HFFc6 (cell line): ENCODE results near the gene FRMD5. TPM values are rescaled to one million over a fixed set of nuclear protein-coding genes. Genes with fewer than 3 reads are reported as not detected.

Experiments used
- DNase-seq: peaks from one replicate; pipeline ENCODE4 v3.0.0-alpha.2; 2018
- H3K27ac Mint-ChIP-seq: 2 replicates; pipeline ENCODE4 v1.8.0; 2020; ENCODE audit warnings: mild to moderate bottlenecking, mixed read lengths
- H3K27me3 Mint-ChIP-seq: 2 replicates; pipeline ENCODE4 v1.8.0; 2021; ENCODE audit warnings: mild to moderate bottlenecking, moderate library complexity, mixed read lengths; ENCODE audit not compliant: insufficient read depth
- H3K36me3 Mint-ChIP-seq: 2 replicates; pipeline ENCODE4 v1.8.0; 2021; ENCODE audit warnings: low read depth, mixed read lengths
- H3K4me1 Mint-ChIP-seq: 2 replicates; pipeline ENCODE4 v1.8.0; 2020; ENCODE audit warnings: low read depth, mixed read lengths
- H3K4me3 Mint-ChIP-seq: 2 replicates; pipeline ENCODE4 v1.8.0; 2020; ENCODE audit warnings: mild to moderate bottlenecking, moderate library complexity, mixed read lengths
- H3K9me3 Mint-ChIP-seq: 2 replicates; pipeline ENCODE4 v1.8.0; 2020; ENCODE audit warnings: mild to moderate bottlenecking, mixed read lengths
- total RNA-seq, 6 experiments: library from RNA; stranded (reverse); fragmentation: NEBNext Ultra II Directional; extraction: Animal tissue kit (Norgen Biotek cat#: 25700); gene quantifications; 2 replicates in 1 of 6; 3 replicates in 5 of 6; pipeline ENCODE4 v1.2.3, GENCODE V29; 2021
- TF ChIP-seq, protein P1 (sequence below): fragments of 200-600 bp; sonication (generic); IDR thresholded peaks from 2 replicates; pipeline ENCODE4 v1.5.0; 2021; ENCODE audit warnings: antibody characterized with exemption, mild to moderate bottlenecking

Gene FRMD5
- total RNA-seq, 6 experiments from 2014 or later, result 0.67 to 1.1 (median 0.94) TPM

DNA sequence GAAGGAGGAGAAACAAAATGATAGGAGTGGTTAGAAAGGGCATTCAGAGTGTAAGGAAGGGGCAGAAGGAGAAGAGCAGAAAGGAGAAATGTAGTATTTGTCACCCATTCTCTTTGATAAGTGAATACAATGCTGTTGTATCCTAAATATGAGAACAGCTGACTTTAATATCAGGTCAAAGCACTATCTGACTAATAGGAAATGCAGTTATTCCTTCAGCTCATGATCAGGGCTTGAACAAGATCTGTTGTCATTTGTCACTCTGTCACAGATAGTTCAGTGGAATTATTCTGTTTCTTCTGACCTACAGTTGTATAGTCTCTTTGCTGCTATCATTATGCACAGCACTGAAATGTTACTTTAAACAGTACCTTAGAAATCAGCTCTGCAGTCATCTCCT, 149.4 kb downstream of the FRMD5 start:
- peaks cover 5% of the 10 kb centered on the region; the same call in 1 of the 2 replicates for H3K9me3 Mint-ChIP-seq
- DNase-seq, result no peak
- peaks cover 10% of the 10 kb centered on the region for H3K27me3 Mint-ChIP-seq
- no peaks in the 10 kb centered on the region for H3K4me1 Mint-ChIP-seq
- TF ChIP-seq, protein P1, sequence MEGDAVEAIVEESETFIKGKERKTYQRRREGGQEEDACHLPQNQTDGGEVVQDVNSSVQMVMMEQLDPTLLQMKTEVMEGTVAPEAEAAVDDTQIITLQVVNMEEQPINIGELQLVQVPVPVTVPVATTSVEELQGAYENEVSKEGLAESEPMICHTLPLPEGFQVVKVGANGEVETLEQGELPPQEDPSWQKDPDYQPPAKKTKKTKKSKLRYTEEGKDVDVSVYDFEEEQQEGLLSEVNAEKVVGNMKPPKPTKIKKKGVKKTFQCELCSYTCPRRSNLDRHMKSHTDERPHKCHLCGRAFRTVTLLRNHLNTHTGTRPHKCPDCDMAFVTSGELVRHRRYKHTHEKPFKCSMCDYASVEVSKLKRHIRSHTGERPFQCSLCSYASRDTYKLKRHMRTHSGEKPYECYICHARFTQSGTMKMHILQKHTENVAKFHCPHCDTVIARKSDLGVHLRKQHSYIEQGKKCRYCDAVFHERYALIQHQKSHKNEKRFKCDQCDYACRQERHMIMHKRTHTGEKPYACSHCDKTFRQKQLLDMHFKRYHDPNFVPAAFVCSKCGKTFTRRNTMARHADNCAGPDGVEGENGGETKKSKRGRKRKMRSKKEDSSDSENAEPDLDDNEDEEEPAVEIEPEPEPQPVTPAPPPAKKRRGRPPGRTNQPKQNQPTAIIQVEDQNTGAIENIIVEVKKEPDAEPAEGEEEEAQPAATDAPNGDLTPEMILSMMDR, result no peak
- no peaks in the 10 kb centered on the region; the same call in 1 of the 2 replicates for H3K36me3 Mint-ChIP-seq
- no peak overlapping the region for H3K4me3 Mint-ChIP-seq
- no peak overlapping the region for H3K27ac Mint-ChIP-seq

DNA sequence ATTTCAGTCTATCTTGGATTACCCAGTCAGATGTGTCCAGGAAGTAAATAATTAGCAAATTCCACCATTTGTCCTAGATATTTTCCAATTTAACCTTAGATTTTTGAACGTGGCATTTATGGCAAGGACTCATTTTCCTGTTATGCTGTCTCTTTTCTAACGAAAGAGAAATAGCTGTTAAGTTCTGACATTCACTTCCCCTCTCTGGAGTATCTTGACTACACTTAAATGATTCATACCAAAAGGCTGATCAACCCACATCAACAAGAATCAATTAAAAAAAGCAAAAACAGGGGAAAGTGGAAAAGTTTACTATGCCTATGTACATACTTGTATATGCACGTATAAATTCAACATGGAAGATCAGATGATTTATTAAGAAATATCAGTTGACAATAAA, 149.9 kb downstream of the FRMD5 start:
- peaks cover 5% of the 10 kb centered on the region; the same call in 1 of the 2 replicates for H3K9me3 Mint-ChIP-seq
- no peak overlapping the region for H3K4me3 Mint-ChIP-seq
- H3K4me1 Mint-ChIP-seq, result no peaks in the 10 kb centered on the region
- TF ChIP-seq, protein P1, result no peak
- no peaks in the 10 kb centered on the region; the same call in 1 of the 2 replicates for H3K36me3 Mint-ChIP-seq
- H3K27me3 Mint-ChIP-seq, result peaks cover 10% of the 10 kb centered on the region
- H3K27ac Mint-ChIP-seq, result no peak overlapping the region
- DNase-seq, result no peak

DNA sequence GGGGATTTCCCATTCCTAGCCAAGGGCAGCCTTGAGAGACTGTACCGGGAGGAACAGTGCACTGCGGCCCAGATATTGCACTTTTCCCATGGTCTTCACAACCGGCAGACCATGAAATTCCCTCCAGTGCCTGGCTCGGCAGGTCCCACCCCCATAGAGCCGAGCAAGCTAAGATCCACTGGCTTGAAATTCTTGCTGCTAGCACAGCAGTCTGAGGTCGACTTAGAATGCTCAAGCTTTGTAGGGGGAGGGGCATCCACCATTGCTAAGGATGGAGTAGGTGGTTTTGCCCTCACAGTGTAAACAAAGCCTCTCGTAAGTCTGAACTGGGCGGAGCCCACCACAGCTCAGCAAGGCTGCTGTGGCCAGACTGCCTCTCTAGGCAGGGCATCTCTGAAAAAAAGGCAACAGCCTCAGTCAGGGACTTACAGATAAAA, 156.3 kb downstream of the FRMD5 start:
- no peak for DNase-seq
- H3K27ac Mint-ChIP-seq, result no peak overlapping the region
- H3K36me3 Mint-ChIP-seq, result no peaks in the 10 kb centered on the region; the same call in 1 of the 2 replicates
- H3K9me3 Mint-ChIP-seq, result peaks cover 5% of the 10 kb centered on the region; the same call in 1 of the 2 replicates
- TF ChIP-seq, protein P1, result no peak
- H3K4me3 Mint-ChIP-seq, result no peak overlapping the region
- H3K4me1 Mint-ChIP-seq, result peaks cover 27% of the 10 kb centered on the region
- H3K27me3 Mint-ChIP-seq, result peaks cover 15% of the 10 kb centered on the region

DNA sequence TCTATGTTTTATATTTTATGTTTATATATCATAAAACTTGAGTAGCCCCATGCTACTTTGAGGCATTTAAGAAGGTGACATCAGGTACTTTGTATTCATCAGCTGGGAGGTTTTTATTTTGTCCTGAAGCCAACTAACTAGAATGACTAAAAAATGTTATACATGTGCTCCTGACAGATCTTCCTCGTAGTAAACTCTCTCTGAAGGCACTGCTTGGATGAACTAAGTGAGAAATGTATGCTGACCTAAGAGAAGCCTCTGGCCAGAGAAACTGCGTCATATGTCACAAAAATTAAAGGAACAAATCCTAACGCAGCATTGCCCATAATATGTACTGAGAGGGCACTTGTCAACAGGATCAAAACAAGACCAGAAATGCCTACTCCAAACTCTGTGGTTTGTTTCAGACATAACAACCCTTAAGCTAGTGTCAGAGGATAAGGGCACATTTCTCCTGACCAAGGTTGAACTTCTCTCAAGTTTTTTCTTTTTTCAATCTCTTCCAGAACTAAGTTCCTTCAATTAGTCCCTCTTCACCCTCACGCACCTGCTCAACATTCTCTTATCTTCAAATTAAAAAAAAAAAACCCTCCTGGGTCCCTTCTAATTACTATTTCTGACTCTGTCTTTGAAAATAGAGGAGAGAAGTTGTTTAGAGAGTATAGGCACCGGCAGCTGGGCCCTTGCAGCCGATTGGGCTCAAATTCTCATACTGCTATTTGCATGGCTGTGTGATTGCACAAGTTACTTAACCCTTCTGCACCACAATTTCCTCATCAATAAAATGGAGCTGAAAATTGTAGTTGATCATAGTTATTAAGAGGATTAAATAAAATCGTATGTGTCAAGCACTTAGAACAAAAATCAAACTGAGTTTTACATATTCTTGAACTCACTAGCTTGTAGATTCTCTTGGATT, 159.0 kb downstream of the FRMD5 start:
- Mint-ChIP-seq H3K4me3 (no peak overlapping the region), H3K4me1 (peaks cover 30% of the 10 kb centered on the region), H3K27me3 (peaks cover 7% of the 10 kb centered on the region), H3K27ac (no peak overlapping the region), H3K9me3 (no peaks in the 10 kb centered on the region), H3K36me3 (no peaks in the 10 kb centered on the region)
- peak; percentile 6 for DNase-seq
- TF ChIP-seq, protein P1, result no peak

DNA sequence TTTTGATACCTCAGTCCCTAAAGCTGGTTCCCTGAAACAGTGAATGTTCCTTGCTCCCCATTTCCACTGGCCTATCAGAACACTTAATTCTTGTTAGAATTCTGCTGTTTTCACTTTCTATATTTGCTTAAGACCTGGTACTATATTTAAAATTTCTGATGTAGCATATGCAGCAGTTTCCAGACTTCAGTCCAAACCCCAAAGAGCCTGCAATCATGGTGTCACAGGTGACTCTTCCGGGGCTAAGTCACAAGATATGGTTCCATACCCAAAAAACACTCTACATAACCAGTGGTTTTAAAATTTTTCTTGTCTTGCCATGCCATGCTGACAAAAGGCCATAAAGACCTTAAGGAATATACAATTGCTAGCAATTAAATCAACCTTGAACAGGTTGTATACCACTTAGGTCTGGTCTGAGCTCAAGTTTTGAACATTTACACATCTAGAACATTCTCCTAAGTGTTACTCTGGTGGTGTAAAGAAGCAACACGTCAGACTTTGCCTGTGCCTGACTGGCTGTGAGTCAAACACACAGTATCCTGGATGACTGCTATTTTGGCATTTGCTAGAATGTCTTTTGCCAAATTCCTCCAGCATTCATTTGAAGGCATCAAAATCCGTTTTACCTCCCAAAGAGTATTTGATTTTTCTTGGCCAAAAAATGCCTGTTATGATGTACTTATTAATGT, 160.0 kb downstream of the FRMD5 start:
- no peaks in the 10 kb centered on the region for H3K9me3 Mint-ChIP-seq
- peaks cover 38% of the 10 kb centered on the region for H3K4me1 Mint-ChIP-seq
- TF ChIP-seq, protein P1, result no peak
- H3K27ac Mint-ChIP-seq, result peak overlapping the region; percentile 59
- peaks cover 6% of the 10 kb centered on the region for H3K27me3 Mint-ChIP-seq
- DNase-seq, result peak; percentile 63
- H3K36me3 Mint-ChIP-seq, result no peaks in the 10 kb centered on the region
- H3K4me3 Mint-ChIP-seq, result no peak overlapping the region
